HL-60 (cell line): ENCODE results near the gene CNTNAP2.

ENCODE experiments used
- CTCF ChIP-seq: IDR thresholded peaks from one replicate; pipeline ENCODE4 v1.5.1; 2011; ENCODE audit warnings: low read length, control low read depth, inconsistent platforms; ENCODE audit not compliant: insufficient read depth
- POLR2AphosphoS5 ChIP-seq: IDR thresholded peaks from 2 replicates; pipeline ENCODE4 v1.6.1; 2012; ENCODE audit warnings: low read depth
- TF ChIP-seq, protein P1 (sequence below): IDR thresholded peaks from 2 replicates; pipeline ENCODE4 v1.6.1; 2012; ENCODE audit warnings: low read depth; ENCODE audit not compliant: insufficient replicate concordance

GRCh38 chr7:147418966-147419365 is 1302.4 kb downstream of the CNTNAP2 start:
- no peak for TF ChIP-seq CTCF
- TF ChIP-seq, protein P1, sequence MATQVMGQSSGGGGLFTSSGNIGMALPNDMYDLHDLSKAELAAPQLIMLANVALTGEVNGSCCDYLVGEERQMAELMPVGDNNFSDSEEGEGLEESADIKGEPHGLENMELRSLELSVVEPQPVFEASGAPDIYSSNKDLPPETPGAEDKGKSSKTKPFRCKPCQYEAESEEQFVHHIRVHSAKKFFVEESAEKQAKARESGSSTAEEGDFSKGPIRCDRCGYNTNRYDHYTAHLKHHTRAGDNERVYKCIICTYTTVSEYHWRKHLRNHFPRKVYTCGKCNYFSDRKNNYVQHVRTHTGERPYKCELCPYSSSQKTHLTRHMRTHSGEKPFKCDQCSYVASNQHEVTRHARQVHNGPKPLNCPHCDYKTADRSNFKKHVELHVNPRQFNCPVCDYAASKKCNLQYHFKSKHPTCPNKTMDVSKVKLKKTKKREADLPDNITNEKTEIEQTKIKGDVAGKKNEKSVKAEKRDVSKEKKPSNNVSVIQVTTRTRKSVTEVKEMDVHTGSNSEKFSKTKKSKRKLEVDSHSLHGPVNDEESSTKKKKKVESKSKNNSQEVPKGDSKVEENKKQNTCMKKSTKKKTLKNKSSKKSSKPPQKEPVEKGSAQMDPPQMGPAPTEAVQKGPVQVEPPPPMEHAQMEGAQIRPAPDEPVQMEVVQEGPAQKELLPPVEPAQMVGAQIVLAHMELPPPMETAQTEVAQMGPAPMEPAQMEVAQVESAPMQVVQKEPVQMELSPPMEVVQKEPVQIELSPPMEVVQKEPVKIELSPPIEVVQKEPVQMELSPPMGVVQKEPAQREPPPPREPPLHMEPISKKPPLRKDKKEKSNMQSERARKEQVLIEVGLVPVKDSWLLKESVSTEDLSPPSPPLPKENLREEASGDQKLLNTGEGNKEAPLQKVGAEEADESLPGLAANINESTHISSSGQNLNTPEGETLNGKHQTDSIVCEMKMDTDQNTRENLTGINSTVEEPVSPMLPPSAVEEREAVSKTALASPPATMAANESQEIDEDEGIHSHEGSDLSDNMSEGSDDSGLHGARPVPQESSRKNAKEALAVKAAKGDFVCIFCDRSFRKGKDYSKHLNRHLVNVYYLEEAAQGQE, result no peak
- TF ChIP-seq POLR2AphosphoS5, result no peak
